Progenitor cell of endocrine pancreas (in vitro differentiated cells): ENCODE data around the gene CD226. TPM values are rescaled to one million over a fixed set of nuclear protein-coding genes. Genes with fewer than 3 reads are reported as not detected.

Source experiments
- DNase-seq: peaks from one replicate; pipeline ENCODE4 v3.0.0; 2021; ENCODE audit warnings: low spot score; ENCODE audit not compliant: unreplicated experiment
- H3K27ac Mint-ChIP-seq: 2 replicates; pipeline ENCODE4 v1.8.0; 2021; ENCODE audit warnings: mild to moderate bottlenecking, moderate library complexity, mixed read lengths
- H3K27me3 Mint-ChIP-seq: 2 replicates; pipeline ENCODE4 v1.8.0; 2021; ENCODE audit warnings: mixed read lengths
- H3K36me3 Mint-ChIP-seq: 2 replicates; pipeline ENCODE4 v1.8.0; 2022; ENCODE audit warnings: mixed read lengths; ENCODE audit not compliant: insufficient read depth
- H3K4me1 Mint-ChIP-seq: 2 replicates; pipeline ENCODE4 v1.8.0; 2021; ENCODE audit warnings: low read depth, mixed read lengths
- H3K4me3 Mint-ChIP-seq: 2 replicates; pipeline ENCODE4 v1.8.0; 2021; ENCODE audit warnings: low read depth, mild to moderate bottlenecking, moderate library complexity, mixed read lengths
- H3K9me3 Mint-ChIP-seq: 2 replicates; pipeline ENCODE4 v1.8.0; 2021; ENCODE audit warnings: low read depth, mixed read lengths
- long read RNA-seq: library from polyadenylated mRNA; unstranded; transcript quantifications from one replicate; pipeline ENCODE4 v2.0.0, GENCODE V29; 2020
- total RNA-seq: library from RNA; stranded (reverse); gene quantifications from 2 replicates; pipeline ENCODE4 v1.2.1, GENCODE V29; 2021
- TF ChIP-seq, protein P1 (sequence below): fragments of 200-600 bp; sonication (generic); IDR thresholded peaks from one replicate; pipeline ENCODE4 v1.5.0; 2021; ENCODE audit warnings: antibody characterized with exemption, mild to moderate bottlenecking; ENCODE audit not compliant: unreplicated experiment

CD226 gene
- total RNA-seq: 0.49 and 0.55 TPM in 2 replicates
- long read RNA-seq, partial matches to known transcripts: 0 of 1 reads
- long read RNA-seq, other reads (novel, unspliced or antisense): 1 of 1 reads

GRCh38 chr18:69947361-69948133 lies at the start of gene CD226:
CD226 (minus strand) TSS chr18:69947873; CDS start chr18:69947406, 467 bp downstream.
- Mint-ChIP-seq H3K9me3 (no peaks in the 10 kb centered on the region), H3K27me3 (no peaks in the 10 kb centered on the region), H3K36me3 (no peaks in the 10 kb centered on the region), H3K4me3 (no peak within 1 kb of the TSS), H3K27ac (no peak within 1 kb of the TSS), H3K4me1 (no peaks in the 10 kb centered on the region)
- DNase-seq: no peak
- TF ChIP-seq, protein P1, sequence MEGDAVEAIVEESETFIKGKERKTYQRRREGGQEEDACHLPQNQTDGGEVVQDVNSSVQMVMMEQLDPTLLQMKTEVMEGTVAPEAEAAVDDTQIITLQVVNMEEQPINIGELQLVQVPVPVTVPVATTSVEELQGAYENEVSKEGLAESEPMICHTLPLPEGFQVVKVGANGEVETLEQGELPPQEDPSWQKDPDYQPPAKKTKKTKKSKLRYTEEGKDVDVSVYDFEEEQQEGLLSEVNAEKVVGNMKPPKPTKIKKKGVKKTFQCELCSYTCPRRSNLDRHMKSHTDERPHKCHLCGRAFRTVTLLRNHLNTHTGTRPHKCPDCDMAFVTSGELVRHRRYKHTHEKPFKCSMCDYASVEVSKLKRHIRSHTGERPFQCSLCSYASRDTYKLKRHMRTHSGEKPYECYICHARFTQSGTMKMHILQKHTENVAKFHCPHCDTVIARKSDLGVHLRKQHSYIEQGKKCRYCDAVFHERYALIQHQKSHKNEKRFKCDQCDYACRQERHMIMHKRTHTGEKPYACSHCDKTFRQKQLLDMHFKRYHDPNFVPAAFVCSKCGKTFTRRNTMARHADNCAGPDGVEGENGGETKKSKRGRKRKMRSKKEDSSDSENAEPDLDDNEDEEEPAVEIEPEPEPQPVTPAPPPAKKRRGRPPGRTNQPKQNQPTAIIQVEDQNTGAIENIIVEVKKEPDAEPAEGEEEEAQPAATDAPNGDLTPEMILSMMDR: no peak

DNA sequence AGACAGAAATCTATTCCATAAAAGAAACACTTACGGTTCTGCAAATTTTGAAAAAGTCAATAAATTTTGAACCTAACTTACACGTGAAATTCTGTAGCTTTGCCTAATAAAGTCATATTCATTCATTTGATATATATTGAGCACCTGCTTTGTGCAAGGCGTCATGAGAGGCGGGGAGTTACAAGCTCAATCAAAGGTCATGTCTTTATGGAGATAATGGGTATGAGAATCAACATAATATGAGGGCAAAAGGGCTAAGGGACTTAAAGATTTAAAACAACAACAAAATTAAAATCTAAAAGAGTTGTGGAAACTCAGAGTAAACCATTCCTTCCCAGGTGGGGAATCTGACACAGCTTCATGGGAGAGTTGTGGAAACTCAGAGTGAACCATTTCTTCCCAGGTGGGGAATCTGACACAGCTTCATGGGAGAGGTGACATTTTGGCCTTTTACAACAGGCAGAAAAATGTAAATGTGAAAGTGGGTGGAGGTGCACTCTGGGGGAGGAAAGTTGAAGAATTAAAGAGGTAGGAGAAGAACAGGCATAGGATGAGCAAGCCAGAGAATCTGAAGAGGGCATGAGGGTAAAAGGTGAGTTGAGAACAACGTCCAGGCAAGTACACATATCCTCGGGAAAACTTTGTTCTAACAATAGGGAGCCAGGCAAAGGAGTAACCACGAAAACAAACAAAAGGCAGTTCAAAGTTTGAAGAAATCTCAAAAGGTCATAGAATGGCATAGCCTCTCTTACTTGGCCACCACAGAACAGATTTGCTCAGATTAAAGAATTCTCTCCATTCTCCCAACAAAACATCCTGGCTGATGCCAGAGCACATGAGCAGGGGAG lies 49.5 kb upstream of the CD226 start:
- Mint-ChIP-seq H3K27ac (no peak overlapping the region), H3K9me3 (peaks cover 3% of the 10 kb centered on the region), H3K4me1 (peaks cover 6% of the 10 kb centered on the region), H3K27me3 (no peaks in the 10 kb centered on the region), H3K36me3 (peaks cover 6% of the 10 kb centered on the region), H3K4me3 (no peak overlapping the region)
- no peak for DNase-seq
- TF ChIP-seq, protein P1: no peak

DNA sequence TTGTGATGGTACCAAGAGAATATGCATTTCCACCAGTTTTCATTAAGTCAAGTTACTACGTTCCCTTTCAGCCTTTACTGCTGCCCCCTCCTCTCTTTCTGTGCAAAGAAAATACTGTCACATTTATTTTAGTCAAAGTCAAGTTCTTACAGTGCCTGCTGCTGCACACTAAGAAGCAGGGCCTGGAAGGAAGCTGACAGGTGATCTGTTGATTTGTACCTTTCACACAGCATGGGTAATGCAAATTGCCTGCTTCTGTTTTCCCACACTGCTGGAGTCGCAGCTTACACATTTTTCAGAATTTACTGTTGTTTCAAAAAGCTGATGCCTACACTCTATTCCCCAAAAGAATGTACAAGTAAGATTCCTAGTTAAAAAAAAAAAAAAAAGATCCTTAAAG lies 48.7 kb upstream of the CD226 start:
- Mint-ChIP-seq H3K4me3 (no peak overlapping the region), H3K27me3 (no peaks in the 10 kb centered on the region), H3K9me3 (peaks cover 3% of the 10 kb centered on the region), H3K36me3 (peaks cover 5% of the 10 kb centered on the region), H3K27ac (no peak overlapping the region), H3K4me1 (peaks cover 6% of the 10 kb centered on the region)
- TF ChIP-seq, protein P1: no peak
- no peak for DNase-seq

GRCh38 chr18:69995774-69996173 lies 48.1 kb upstream of the CD226 start:
- Mint-ChIP-seq H3K9me3 (peaks cover 3% of the 10 kb centered on the region), H3K4me3 (no peak overlapping the region), H3K27me3 (no peaks in the 10 kb centered on the region), H3K4me1 (peaks cover 6% of the 10 kb centered on the region), H3K36me3 (peaks cover 2% of the 10 kb centered on the region), H3K27ac (peak overlapping the region; percentile 38)
- no peak for DNase-seq
- TF ChIP-seq, protein P1: no peak

DNA sequence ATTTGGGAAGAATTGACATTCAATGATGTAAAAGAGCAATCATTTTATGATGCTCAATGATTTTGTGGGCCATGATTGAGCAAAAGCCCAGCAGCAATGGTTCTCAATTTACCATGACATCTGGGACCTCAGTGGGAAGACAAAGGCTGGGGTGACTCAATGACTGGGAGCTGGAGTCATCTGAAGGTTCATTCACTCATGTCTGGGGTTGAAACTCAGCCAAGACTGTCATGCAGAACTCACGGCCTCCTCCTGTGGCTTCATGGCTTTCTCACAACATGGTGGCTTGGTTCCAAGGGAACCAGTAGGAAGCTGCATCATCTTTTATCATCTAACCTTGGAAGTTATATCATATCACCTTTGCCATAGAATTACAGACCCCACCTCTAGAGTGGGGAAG lies 45.1 kb upstream of the CD226 start:
- TF ChIP-seq, protein P1: no peak
- Mint-ChIP-seq H3K36me3 (peaks cover 6% of the 10 kb centered on the region), H3K27me3 (no peaks in the 10 kb centered on the region), H3K4me3 (no peak overlapping the region), H3K9me3 (peaks cover 3% of the 10 kb centered on the region), H3K27ac (no peak overlapping the region), H3K4me1 (peaks cover 6% of the 10 kb centered on the region)
- DNase-seq: no peak
